A549 treated with RU486 at 1 μM for 4 hours (cell line): Measurements from ENCODE around the gene GOT1. TPM values are rescaled to one million over a fixed set of nuclear protein-coding genes. Genes with fewer than 3 reads are reported as not detected.

ENCODE experiments used
- total RNA-seq: library from RNA; stranded (reverse); fragments of 200-300 nt; extraction: Qiagen RNA extraction; gene quantifications from 5 replicates; pipeline ENCODE4 v1.2.3, GENCODE V29; 2022; ENCODE audit warnings: low read depth

The GOT1 gene
- 31.4 to 44.0 TPM (median 36.2 TPM) in 5 replicates for total RNA-seq

GRCh38 chr10:99430451-99431189 is at the start of gene GOT1:
Gene GOT1, minus strand, starts transcription at chr10:99430624. Its CDS starts 59 bp downstream, at chr10:99430565.

Other genes starting within 250 kb of the GOT1 start
- not detected in 5 replicates for gene HPSE2, start 194.8 kb downstream of the GOT1 start, total RNA-seq
- gene CNNM1, start 101.3 kb downstream of the GOT1 start, total RNA-seq, result 19.0 to 23.8 TPM (median 22.6 TPM) in 5 replicates
- 0.07 to 0.09 TPM (median 0.08 TPM) in 4 of 5 replicates, not detected in the other for gene NKX2-3, start 102.3 kb upstream of the GOT1 start, total RNA-seq
- 24.2 to 28.3 TPM (median 27.4 TPM) in 5 replicates for gene SLC25A28, start 189.8 kb upstream of the GOT1 start, total RNA-seq
- 9.8 to 17.3 TPM (median 15.1 TPM) in 5 replicates for gene ENTPD7, start 228.9 kb upstream of the GOT1 start, total RNA-seq